ENCODE measurements around the gene TTC22. TPM values are rescaled to one million over a fixed set of nuclear protein-coding genes. Genes with fewer than 3 reads are reported as not detected.

The TTC22 gene
- total and polyA plus RNA-seq, 2 of the 4 experiments (the other 2 are of a cell fraction) = not detected

- Histone ChIP-seq H3K14ac (replicated peaks; ENCODE audit: low read depth, low read length) (no peak overlapping the region), H3K18ac (ENCODE audit: low read depth, low read length) (no peak overlapping the region), H4K20me1 (ENCODE audit: insufficient read depth, low read length) (0 out of 2 replicates have a peak, but pooled peaks cover 3% of the 10 kb centered on the region), H3K79me1 (ENCODE audit: low read depth in 1 of 2, low read length in 2 of 2) (0 out of 4 replicates have a peak, but pooled peaks cover 0 to 6% of the 10 kb centered on the region in 2 experiments), H3K36me3 (ENCODE audit: control insufficient read depth, insufficient read depth, low read length) (peaks cover 42% of the 10 kb centered on the region), H3K4me1 (ENCODE audit: control insufficient read depth, insufficient read depth, low read length) (no peaks in the 10 kb centered on the region; the same call in 1 of the 2 replicates), H3K4me3 (ENCODE audit: insufficient read depth, low read depth, low read length) (no peak overlapping the region), H2BK120ac (ENCODE audit: low read depth, low read length) (no peak overlapping the region), H3K23ac (ENCODE audit: low read depth, low read length) (no peak overlapping the region), H4K91ac (ENCODE audit: insufficient read depth, low read depth, low read length) (no peak overlapping the region), H3K9me1 (ENCODE audit: insufficient read depth, low read length) (no peaks in the 10 kb centered on the region), H2AK5ac (ENCODE audit: low read depth, low read length) (no peak overlapping the region), H3K9ac (ENCODE audit: low read depth, low read length) (no peak overlapping the region), H3K27ac (ENCODE audit: insufficient read depth, low read length) (no peak overlapping the region), H2AFZ (replicated peaks; ENCODE audit: low read length, poor library complexity) (no peak overlapping the region), H4K8ac (ENCODE audit: low read depth in 2 of 2, low read length in 2 of 2) (no peak overlapping the region), H3K4ac (ENCODE audit: low read depth, low read length) (no peak overlapping the region), H2BK5ac (ENCODE audit: low read depth, low read length, poor library complexity, severe bottlenecking) (no peak overlapping the region), H3K56ac (ENCODE audit: extremely low read depth, insufficient read depth, low read length) (no peak overlapping the region), H3K27me3 (ENCODE audit: control insufficient read depth, insufficient read depth, low read length) (no peaks in the 10 kb centered on the region), H3K4me2 (ENCODE audit: low read depth, low read length) (no peak overlapping the region), H4K5ac (ENCODE audit: low read depth, low read length) (no peak overlapping the region), H3K9me3 (ENCODE audit: control insufficient read depth, insufficient read depth, low read length) (no peaks in the 10 kb centered on the region), H2BK20ac (ENCODE audit: low read depth, low read length) (no peak overlapping the region), H2AK9ac (replicated peaks; ENCODE audit: low read depth, low read length, poor library complexity) (no peak overlapping the region), H2BK15ac (ENCODE audit: low read depth, low read length) (no peak overlapping the region)
- no CpG with 5 or more reads among the region's 6 CpGs for WGBS, 2 experiments (ENCODE audit: extremely low coverage in 2 of 2, insufficient read length in 1 of 2)
- in situ Hi-C loops (cut with MboI; ENCODE audit: low sequenced_read_pairs) (no loop called here), dilution Hi-C loops (cut with HindIII; ENCODE audit: low sequenced_read_pairs, unreplicated experiment) (no loop called here), intact Hi-C loops (cut with micrococcal nuclease) (no loop called here)
- CTCF ChIA-PET = no interaction called here
- no peak for TF ChIP-seq CEBPB (IDR thresholded peaks at IDR 0.05; ENCODE audit: low read depth, low read length)
- TF ChIP-seq MAFK (IDR thresholded peaks at IDR 0.05; ENCODE audit: low read depth, low read length) = no peak
- no peak for TF ChIP-seq RFX5 (IDR thresholded peaks at IDR 0.05; ENCODE audit: low read depth, low read length)
- TF ChIP-seq MAZ (IDR thresholded peaks at IDR 0.05; ENCODE audit: borderline replicate concordance, low read depth, low read length) = no peak
- TF ChIP-seq USF2 (IDR thresholded peaks at IDR 0.05; ENCODE audit: low read depth, low read length) = no peak
- TF ChIP-seq CHD1 (IDR thresholded peaks at IDR 0.05; ENCODE audit: low read depth, low read length) = no peak
- ATAC-seq (ENCODE audit: low read depth) (no peak), DNase-seq (no peak)
- no TSS peak for BruUV-seq (replicated peaks)
- POLR2A ChIA-PET (ENCODE audit: unreplicated experiment) = no interaction called here
Measured at GRCh38 chr1:54738244-54738643, 62.9 kb downstream of the TTC22 start.

Measured in IMR-90 (cell line).